ENCODE measurements around the gene LTN1. TPM values are rescaled to one million over a fixed set of nuclear protein-coding genes. Genes with fewer than 3 reads are reported as not detected.

LTN1 gene
- total RNA-seq, 1 experiment from 2014 or later: 15.4 TPM

DNA sequence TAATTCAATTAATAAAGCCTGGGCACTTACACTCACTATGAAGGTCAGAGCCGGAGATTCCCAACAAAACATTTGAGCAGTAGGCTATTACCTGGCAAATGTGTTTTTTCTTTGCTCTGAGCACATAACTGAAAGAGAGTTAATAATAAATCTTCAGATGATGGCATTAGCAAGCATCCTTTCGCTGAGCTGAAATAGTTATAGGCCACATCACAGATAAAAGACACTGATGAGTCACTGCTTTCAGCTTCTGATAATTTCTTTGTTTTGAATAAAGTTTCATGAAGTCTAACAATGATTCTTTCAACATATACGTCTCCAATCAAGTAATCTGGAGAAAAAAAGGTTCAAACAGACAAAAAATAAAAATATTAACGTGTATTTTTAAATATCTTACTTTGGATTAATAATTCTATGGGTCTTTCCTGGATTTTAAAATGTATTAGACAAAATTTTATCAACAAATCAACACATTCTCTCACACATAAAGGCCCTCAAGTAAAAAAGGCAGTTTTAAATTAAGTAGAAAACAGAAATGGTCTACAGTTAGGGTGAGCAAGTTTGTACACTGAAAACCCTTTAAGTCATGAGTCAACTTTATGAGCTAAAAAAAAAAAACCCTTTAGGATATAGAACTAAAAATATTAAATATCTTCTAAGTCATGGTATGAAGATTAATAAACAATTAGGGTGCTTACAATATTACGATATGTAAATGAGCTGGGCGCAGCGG lies 33.1 kb downstream of the LTN1 start:
- H3K4me1 Mint-ChIP-seq (ENCODE audit: low read depth, unreplicated experiment): no peaks in the 10 kb centered on the region
- CTCF ChIA-PET: no interaction called here

DNA sequence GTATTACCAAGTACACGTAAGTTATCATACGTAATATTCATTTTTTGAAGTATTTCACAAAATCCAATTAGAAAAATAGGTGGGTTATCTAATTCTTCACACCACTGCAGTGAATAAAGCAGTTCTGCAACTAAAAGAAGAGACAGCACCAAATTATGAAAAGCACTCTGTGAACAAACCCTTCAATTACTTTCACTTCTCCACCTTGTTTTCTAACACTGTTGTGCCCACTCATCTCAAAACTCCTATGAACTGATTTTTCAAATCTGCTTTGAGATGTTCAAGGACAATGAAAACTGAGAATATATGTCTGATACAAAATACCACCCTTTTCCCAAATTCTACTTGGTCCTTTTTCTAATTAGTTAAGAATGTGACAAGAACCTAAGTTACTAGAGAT lies 39.4 kb downstream of the LTN1 start:
- CTCF ChIA-PET: no interaction called here
- H3K4me3 Mint-ChIP-seq (ENCODE audit: low read depth, unreplicated experiment): no peak overlapping the region
- H3K36me3 Mint-ChIP-seq (ENCODE audit: insufficient read depth, unreplicated experiment): peaks cover 17% of the 10 kb centered on the region
- intact Hi-C loops (cut with micrococcal nuclease; ENCODE audit: unreplicated experiment): no loop called here
- no peaks in the 10 kb centered on the region for H3K27me3 Mint-ChIP-seq (ENCODE audit: unreplicated experiment)
- no peak overlapping the region for H3K27ac Mint-ChIP-seq (ENCODE audit: unreplicated experiment)
- H3K4me1 Mint-ChIP-seq (ENCODE audit: low read depth, unreplicated experiment): no peaks in the 10 kb centered on the region
- TF ChIP-seq, protein P1, sequence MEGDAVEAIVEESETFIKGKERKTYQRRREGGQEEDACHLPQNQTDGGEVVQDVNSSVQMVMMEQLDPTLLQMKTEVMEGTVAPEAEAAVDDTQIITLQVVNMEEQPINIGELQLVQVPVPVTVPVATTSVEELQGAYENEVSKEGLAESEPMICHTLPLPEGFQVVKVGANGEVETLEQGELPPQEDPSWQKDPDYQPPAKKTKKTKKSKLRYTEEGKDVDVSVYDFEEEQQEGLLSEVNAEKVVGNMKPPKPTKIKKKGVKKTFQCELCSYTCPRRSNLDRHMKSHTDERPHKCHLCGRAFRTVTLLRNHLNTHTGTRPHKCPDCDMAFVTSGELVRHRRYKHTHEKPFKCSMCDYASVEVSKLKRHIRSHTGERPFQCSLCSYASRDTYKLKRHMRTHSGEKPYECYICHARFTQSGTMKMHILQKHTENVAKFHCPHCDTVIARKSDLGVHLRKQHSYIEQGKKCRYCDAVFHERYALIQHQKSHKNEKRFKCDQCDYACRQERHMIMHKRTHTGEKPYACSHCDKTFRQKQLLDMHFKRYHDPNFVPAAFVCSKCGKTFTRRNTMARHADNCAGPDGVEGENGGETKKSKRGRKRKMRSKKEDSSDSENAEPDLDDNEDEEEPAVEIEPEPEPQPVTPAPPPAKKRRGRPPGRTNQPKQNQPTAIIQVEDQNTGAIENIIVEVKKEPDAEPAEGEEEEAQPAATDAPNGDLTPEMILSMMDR (IDR thresholded peaks at IDR 0.05; ENCODE audit: unreplicated experiment): no peak
- no TSS peak for BruUV-seq (replicated peaks)
- no peaks in the 10 kb centered on the region for H3K9me3 Mint-ChIP-seq (ENCODE audit: low read depth, unreplicated experiment)
- no peak for DNase-seq

More for the DNA sequence above, 33.1 kb downstream of the LTN1 start:
- Mint-ChIP-seq H3K9me3 (ENCODE audit: low read depth, unreplicated experiment) (no peaks in the 10 kb centered on the region), H3K27me3 (ENCODE audit: unreplicated experiment) (no peaks in the 10 kb centered on the region), H3K36me3 (ENCODE audit: insufficient read depth, unreplicated experiment) (peaks cover 13% of the 10 kb centered on the region), H3K4me3 (ENCODE audit: low read depth, unreplicated experiment) (no peak overlapping the region), H3K27ac (ENCODE audit: unreplicated experiment) (no peak overlapping the region)
- DNase-seq: no peak
- intact Hi-C loops (cut with micrococcal nuclease; ENCODE audit: unreplicated experiment): no loop called here
- BruUV-seq (replicated peaks): no TSS peak
- TF ChIP-seq, protein P1 (IDR thresholded peaks at IDR 0.05; ENCODE audit: unreplicated experiment): no peak

DNA sequence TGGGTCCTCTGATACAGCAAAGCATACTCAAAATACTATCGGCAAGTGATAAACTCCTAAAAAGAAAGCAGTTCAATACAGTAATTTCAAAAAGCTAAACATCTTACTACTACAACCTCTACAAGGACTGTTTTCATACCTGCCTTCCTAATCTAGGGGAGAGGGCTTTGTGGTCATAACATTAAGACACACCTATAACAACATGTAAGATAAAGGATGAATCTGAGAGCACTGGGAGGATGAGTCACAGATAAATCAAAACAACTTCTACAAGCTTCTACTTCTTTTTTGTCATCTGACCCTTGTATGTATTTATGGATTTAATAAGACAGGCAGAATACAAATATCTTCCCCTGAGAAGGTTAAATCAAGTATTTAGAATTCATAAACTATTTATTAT lies 40.0 kb downstream of the LTN1 start:
- H3K27ac Mint-ChIP-seq (ENCODE audit: unreplicated experiment): no peak overlapping the region
- H3K4me1 Mint-ChIP-seq (ENCODE audit: low read depth, unreplicated experiment): no peaks in the 10 kb centered on the region
- H3K36me3 Mint-ChIP-seq (ENCODE audit: insufficient read depth, unreplicated experiment): peaks cover 12% of the 10 kb centered on the region
- H3K27me3 Mint-ChIP-seq (ENCODE audit: unreplicated experiment): no peaks in the 10 kb centered on the region
- no peak for DNase-seq
- no peaks in the 10 kb centered on the region for H3K9me3 Mint-ChIP-seq (ENCODE audit: low read depth, unreplicated experiment)
- BruUV-seq (replicated peaks): no TSS peak
- H3K4me3 Mint-ChIP-seq (ENCODE audit: low read depth, unreplicated experiment): no peak overlapping the region
- intact Hi-C loops (cut with micrococcal nuclease; ENCODE audit: unreplicated experiment): no loop called here
- CTCF ChIA-PET: interaction anchor here (0.6 kb wide), 1 partner anchor 76 kb away, joined by 3 read pairs; no protein-coding TSS in a partner anchor
- TF ChIP-seq, protein P1 (IDR thresholded peaks at IDR 0.05; ENCODE audit: unreplicated experiment): no peak

DNA sequence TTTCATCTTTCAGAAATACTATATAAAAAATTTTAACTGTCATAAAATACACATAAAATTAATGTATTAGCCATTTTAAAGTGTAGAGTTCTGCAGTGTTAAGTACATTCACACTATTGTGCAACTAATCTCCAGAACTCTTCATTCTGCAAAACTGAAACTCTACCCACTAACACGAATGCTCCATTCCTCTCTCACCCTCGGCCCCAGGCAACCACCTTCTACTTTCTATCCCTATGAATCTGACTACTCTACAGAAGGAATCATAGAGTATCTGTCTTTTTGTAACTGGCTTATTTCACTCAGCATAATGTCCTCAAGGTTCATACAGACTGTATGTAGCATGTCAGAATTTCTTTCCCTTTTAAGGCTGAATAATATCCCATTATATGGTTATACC lies 43.4 kb downstream of the LTN1 start:
- TF ChIP-seq, protein P1 (IDR thresholded peaks at IDR 0.05; ENCODE audit: unreplicated experiment): no peak
- no peaks in the 10 kb centered on the region for H3K27me3 Mint-ChIP-seq (ENCODE audit: unreplicated experiment)
- DNase-seq: no peak
- no TSS peak for BruUV-seq (replicated peaks)
- peak overlapping the region; percentile 50 for H3K27ac Mint-ChIP-seq (ENCODE audit: unreplicated experiment)
- H3K4me3 Mint-ChIP-seq (ENCODE audit: low read depth, unreplicated experiment): no peak overlapping the region
- no peaks in the 10 kb centered on the region for H3K9me3 Mint-ChIP-seq (ENCODE audit: low read depth, unreplicated experiment)
- intact Hi-C loops (cut with micrococcal nuclease; ENCODE audit: unreplicated experiment): no loop called here
- CTCF ChIA-PET: no interaction called here
- H3K36me3 Mint-ChIP-seq (ENCODE audit: insufficient read depth, unreplicated experiment): peaks cover 8% of the 10 kb centered on the region
- H3K4me1 Mint-ChIP-seq (ENCODE audit: low read depth, unreplicated experiment): no peaks in the 10 kb centered on the region
